HG03571 (cell line): ENCODE results near the gene SPAAR.
"Not testable (repeated sequence)": the region's sequence is repeated elsewhere in the genome, so short reads cannot be mapped to it uniquely, and the experiment has no call there.

Source experiments
- ATAC-seq: cut with Tn5 transposase; IDR thresholded peaks from one replicate; pipeline ENCODE4 v1.9.1; 2021; ENCODE audit not compliant: unreplicated experiment

SPAAR gene

DNA sequence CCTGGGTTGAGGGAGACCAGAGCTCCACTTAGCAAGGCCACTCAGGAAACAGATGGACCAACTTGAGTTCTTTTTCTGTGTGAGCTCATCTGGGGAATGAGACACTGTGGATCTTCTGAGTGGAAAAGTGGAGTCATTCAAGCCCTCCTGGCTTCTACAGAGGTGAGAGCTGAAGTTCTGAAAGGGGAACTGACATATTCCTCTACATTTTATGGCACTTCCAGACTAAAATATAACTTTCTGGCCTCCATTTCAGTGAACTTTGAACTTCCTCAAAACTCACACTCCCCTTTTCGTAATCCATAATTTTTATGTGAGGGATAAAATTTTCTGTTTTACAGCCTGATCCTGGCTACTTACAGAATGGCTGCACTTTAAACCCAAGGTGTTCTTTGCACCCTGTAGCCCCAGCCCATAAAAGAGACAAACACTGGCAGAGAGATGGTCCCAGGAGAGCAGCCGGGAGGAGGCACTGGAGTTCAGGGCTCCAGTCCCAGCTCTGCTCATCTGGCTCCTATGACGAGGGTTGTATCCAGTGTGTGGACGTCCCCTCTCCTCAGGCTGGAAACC is 10.8 kb downstream of the SPAAR start:
- no peak for ATAC-seq

DNA sequence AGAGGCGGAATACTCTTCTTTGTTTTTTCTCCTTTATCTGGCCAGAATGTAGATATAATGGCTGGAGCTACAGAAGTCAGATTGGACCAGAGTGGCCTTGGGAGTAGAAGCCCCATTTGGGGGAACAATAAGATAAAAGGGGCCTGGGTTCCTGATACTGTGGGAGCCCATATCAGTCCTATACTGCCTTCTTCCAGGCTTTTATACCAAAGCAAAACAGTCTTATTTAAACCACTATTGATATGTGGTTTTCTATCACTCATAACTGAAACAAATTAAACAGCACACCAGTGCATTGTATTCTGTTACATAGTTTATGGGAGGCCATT is 14.3 kb downstream of the SPAAR start:
- ATAC-seq: no peak

DNA sequence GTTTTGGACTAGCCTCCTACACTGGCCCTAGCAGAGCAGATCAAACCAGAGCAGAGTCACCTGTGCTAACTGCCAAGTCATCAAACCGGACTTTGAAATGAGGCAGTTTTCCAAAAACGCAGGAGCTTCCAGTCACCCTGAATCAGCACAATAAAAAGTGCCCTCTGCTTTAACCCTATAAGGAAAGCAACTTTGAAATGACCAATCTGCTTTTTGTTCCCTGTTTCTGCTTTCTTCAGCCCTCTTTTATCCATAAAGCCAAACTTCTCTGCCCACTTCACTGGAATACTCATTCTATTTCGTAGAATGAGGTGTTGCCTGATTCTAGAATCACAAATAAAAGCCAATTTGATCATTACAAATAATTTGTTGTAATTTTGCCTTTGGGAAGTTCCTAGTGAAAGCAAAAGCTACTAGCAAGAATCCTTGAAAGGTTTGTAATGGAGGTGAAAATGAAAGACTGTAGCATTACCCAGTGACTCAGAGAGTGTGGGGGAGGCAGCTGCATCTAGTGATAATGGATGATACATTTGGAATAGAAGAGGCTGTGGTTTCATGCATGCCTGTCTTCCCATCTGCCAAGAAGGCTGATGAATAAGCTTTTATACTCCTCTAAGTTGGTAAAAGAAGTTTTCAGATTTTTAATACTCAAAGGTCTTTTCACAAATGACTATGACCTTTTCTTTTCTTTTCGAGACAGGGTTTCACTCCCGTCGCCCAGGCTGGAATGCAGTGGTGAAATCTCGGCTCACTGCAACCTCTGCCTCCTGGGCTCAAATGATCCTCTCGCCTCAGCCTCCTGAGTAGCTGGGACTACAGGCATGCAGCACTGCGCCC is 14.9 kb downstream of the SPAAR start:
- ATAC-seq: no peak

DNA sequence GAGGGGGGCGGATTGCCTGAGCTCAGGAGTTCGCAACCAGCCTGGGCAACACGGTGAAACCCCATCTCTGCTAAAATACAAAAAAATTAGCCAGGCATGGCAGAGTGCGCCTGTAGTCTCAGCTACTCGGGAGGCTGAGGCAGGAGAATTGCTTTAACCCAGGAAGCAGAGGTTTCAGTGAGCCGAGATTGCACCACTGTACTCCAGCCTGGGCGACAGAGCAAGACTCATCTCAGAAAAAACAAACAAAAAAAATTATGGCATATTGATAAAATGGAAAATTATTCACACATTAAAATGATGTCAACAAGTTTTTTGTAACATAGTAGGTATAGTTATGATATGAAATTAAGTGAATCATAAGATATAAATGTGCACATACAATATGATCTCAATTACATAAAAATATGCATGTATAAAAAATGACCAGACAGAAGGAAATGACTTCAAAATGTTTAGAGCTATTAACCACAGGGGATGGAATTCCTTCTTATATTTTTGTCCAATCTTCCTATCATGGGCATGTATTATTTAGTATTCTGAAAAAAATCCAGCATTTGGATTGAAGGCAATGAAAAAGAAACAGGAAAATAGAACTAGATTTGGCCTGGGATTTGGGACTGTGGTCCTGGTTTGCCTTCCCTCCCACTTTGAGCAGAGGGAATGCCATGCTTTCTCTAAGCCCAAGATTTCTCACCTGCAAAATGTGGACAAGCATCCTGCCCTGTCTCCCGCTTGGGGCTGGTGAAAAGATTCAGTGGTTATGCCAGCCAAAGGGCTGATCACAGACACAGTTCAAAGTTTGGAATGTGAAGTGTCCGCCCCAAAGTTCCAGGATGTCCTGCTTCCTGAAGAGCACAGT is 19.5 kb downstream of the SPAAR start:
- ATAC-seq: no peak

DNA sequence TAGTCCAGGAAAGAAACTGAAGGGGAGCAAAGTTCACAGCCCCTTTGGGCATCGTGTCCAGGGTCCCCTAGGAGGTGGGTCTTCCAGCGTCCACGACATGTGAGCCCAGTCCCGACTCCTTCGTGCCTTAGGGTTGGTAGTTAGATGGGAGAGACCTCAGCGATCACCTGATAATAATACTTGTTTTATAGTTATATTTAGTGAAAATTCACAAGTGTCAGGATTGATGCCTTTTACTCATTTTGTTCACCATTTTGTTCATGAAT is 20.1 kb downstream of the SPAAR start:
- no peak for ATAC-seq

DNA sequence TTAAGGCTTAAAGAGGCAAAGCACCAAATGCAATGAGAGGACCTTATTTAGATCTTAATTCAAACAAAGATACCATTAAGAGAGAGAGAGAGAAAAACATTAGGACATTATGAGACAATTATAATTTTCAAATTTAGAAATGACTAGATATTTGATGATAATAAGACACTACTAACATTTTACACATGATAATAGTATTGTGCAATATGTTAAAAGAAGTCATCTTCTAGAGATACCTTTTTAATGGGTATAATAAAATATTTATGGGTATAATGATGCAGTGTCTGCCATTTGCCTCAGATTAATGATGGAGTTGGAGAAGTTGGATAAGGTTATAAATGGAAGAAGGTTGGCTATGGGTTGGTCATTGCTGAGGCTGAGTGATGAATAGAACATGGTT is 21.2 kb downstream of the SPAAR start:
- ATAC-seq: no peak

DNA sequence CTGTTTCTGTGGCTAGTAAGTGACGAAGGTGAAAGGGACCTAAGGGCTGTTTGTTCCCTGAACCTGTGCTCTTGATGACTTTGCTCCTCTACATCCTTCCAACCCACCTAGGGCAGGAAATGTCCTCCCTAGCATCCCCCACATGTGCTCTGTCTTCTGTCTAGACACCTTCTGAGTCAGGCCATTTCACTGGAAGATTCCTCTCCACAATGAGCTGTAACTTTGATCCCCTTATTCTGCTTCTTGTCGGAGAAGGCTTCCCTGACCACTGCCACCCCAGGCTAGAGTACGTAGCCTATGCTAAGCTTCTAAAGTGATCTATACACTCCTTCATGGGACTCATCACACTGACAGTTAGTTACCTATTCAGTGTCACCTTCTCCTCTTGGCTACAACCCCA is 21.7 kb downstream of the SPAAR start:
- ATAC-seq: no peak

DNA sequence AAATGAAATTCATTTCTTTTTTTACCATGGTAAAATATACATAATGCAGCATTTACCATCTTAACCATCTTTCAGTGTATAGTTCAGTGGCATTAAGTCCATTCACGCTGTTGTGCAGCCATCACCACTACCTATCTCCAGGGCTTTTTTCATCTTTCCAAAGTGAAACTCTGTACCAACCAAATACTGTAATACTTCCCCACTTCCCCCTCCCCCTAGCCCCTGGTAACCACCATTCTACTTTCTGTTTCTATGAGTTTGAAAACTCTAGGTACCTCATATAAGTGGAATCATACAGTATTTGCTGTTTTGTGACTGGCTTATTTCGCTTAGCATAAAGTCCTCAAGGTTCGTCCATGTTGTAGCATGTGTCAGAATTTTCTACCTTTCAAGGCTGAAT is 23.4 kb downstream of the SPAAR start:
- ATAC-seq: no peak

DNA sequence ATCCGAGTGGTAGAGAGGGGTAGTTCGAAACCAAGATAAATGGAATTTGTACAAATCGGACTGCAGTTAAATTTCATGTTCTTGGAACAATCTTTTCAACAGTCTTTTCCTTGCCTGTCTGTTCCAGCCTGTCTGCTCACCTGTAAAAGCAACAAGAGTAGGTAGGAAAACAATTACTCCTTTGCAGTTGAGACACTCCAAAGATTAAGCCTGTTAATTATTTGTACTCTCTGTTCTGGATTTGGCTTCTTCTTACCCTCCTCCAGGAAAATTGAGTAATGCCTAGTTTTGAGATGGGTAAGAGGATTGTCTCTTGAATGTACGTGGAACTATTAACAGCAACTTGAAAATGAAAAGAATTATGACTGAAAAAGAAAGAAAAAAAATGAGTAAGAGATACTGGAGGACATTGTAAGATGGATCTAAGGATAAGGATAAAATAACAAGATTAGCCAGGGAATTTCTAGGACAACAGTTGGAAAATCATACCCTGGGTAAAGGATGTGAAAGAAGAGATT is 24.3 kb downstream of the SPAAR start:
- no peak for ATAC-seq

DNA sequence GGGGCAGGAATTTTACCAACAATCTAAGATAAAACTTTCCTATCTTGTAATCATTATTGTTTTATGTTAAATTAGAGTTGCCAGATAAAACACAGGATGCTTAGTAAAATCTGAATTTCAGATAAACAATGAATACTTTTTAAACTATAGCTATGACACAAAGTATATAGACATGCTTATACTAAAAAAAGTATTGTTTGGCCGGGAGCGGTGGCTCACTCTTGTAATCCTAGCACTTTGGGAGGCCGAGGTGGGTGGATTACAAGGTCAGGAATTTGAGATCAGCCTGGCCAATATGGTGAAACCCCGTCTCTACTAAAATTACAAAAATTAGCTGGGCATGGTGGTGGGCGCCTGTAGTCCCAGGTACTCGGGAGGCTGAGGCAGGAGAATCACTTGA is 24.8 kb downstream of the SPAAR start:
- not testable (repeated sequence) for ATAC-seq

DNA sequence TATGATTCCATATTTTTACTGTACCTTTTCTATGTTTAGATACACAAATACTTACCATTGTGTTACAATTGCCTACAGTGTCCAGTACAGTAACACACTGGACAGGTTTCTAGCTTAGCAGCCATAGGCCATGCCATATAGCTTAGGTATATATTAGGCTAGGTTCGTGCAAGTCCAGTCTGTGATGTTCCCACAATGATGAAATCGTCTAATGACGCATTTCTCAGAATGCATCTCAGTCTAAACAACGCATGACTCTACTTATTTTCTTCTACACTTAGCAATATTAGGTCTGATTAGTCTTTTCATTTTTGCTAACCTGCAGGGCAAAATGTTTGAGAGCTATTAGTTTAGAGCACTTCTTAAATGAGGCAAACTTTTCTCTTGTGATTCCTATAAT is 26.0 kb downstream of the SPAAR start:
- no peak for ATAC-seq

DNA sequence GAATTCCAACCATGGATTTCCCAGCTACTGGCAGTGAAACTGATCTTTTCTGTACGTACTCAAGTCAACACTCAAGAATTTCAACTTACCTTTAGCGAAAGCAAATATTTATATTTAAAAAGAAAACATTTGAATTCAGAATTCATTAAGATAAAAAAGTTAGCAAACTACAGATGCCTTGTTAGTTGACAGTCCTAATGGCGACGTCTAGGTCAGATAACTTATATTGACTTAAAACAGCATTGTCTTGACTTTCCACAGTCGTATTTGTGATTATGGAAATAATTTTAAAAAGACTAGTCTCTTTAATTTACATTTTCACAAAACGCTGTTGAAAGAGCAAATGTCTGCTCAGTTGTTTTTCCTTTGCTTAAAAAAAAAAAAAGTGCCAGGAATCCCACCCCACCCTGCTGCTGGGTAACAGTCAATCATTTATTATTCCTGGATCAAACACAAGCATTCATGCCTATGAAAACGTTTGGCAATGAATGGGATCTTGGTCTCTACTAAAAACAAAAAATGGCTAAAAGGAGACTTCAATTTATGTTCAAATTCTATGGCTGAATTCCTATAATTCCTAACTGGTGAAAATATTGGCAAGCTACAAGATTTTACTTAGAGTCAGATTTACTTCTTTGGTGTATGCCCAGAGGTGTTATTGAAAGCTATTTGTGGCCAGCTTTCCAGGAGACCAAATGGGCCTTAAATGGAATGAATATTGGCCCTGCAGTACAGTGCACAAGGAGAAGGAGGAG is 26.6 kb downstream of the SPAAR start:
- ATAC-seq: no peak

DNA sequence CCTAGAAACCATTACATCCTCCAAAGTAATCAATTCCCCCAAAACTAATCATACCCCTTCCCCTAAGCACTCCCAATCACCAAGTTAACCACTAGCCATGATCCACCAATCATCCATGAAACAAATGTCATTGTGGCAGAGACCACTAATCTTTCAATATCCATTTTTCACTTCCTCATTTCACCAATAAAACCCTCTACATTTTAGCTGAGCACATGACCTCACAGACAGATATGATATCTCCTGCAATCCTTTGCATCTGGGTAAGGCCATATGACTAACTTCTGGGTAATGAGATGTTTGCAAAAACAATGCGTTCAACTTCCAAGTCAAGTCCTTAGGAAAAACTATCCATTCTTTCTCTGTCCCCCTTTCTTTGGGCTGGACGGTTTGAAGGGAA is 27.9 kb downstream of the SPAAR start:
- ATAC-seq: no peak

DNA sequence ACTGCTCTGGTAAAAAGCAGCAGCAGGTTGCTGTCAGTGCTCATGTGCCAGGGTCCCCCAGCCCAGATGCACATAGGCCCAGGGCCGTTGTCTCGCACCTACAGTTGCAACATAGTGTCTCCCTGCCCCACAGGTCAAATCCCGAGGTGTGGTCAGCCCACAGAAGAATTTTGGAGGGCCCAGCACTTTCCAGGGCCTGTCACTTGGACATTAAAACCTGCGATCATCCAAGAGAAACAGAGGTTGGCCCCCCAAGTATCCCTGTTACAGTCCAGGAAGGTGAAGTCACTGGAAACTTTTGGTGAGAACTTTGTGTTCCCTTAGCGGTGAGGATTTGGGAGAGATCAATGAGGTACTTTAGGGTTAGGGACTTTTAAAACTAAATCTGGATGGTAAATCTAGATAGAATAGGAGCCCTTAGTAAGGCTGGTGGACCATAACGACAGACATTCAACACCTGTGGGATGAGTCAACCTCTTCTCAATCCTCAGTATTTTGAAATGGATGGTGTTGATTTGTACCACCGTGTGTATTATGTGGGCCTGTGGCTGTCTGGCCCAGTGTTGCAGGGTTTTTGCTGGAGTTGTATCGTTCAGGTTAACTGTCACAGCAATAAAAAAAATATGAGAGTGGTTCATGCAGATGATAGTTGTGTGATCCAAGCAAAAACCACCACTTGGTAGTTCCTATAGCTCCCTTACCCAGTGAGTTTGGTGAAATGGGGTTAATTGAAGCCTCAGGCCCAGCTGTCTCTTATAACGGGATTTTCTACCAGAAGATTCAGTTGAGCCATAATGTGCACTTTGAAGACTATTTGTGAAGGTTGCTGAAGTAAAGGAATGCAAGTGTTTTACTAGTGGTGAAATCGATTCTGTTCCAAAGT is 29.4 kb downstream of the SPAAR start:
- ATAC-seq: no peak

DNA sequence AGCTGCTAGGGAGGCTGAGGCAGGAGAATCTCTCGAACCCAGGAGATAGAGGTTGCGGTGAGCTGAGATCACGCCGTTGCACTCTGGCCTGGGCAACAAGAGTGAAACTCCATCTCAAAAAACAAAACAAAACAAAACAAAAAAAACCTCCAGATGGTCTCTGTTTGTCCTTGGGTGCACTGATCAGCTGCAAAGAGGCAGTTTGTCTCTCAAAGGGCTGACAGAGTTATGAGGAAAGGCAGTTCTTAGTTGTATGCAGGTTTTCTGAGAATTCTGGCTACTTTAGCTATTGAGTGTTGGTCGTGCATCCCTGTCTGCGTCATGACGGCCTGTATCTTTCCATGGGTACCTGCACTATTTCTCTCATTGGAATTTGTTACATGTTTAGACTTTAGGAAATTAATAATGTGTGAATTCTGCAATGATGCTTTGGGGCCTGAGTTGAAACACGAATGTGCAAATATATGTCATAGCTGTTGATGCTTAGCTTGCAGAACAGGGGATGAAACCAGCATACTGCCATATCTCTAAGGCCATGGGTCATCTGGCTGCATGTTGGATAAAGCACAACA is 30.5 kb downstream of the SPAAR start:
- no peak for ATAC-seq

DNA sequence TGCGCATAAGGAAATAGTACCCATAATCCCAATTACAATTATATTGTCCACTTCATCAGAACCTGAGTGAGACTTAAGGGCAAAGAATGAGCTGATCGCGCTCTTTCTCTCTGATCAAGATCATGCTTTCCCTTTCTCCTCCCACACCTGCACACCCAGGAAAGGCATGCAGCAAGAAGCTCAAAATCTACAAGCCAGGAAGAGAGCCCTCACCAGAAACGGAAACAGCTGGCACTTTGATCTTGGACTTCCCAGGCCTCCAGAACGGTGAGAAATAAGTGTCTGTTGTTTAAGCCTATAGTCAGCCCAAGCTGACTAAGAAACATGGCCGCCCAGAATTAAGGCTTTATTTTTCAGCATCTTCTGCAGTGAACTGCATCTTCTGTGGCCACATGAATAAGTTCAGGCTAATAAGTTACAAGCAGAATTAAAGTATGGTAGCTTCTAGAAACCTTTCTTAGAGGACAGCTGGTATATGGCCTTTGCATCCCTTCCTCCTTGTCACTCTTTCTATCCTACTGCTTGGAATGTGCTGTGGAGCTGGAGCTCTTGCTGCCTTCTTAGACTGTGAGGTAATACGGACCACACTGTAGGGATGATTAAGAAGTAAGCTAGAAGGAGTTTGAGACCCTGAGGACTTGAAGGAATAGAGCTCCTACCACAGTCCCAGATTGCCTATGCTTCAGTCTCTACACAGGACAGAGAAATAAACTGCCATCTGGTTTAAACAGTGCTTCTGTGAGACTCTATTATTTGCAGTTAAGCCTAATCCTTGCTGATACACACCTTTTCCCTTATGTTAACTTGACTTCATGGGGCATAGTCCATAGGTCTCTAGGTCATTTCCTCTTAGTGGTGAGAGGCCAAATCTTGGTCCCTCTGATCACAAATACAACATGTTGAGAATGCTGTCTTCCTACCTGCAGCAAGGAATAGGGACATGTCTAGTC is 31.4 kb downstream of the SPAAR start:
- ATAC-seq: no peak

DNA sequence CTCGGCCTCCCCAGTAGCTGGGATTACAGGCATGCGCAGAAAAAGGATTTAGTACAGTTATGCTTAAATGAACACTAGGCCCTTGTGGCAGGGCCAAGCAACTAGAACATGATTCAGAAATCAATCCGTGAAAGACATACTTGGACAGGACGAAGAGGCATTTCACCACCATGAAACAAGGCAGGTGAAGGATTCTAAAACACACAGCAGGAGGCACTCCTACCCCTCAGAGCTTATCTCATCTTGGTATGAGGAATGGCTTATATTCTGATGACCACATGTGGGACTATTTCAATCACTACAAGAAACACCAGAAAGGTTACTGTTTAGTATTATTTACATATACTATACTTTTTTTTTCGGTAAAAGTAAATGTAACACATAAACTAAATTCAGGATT is 33.0 kb downstream of the SPAAR start:
- no peak for ATAC-seq

DNA sequence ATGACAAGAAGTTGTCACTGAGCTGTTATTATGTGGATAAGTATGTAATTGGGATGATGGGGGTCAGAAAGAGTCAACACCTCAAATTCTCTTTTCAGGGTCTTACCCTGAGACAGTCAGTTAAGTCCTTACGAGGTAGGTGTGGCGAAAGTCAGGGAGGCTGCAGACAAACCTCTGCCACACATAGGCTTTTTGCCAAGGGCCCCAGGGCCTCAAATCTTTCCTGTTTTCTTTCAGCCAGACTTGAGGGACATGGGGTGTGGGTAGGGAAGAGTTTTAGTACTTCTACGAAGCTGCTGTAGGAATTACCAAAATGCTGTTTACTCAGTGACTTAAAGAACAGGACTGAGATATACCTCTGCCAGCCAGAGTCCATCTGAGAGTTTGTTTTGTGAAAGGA is 34.9 kb downstream of the SPAAR start:
- ATAC-seq: no peak

DNA sequence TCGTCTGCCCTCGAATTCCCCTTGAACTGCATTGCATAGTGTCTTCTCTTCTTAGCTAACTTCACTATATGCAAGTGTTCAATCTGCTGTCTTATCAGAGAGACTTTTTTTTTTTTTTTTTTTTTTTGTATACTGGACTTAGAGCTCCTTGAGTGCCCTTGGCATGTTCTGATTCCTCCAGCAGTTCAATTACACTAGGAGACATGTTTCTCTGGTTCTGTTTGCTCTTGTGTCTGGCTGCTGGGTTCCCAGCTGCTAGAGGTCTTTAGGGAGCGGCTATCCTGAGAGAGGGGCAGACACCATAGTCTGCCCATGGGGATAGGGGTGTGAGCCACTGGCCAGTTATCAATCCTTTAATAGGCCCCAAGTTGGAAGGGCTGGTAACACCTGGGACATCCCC is 35.6 kb downstream of the SPAAR start:
- ATAC-seq: no peak
